WTC11 (cell line): ENCODE data around the gene ABHD15. TPM values are rescaled to one million over a fixed set of nuclear protein-coding genes. Genes with fewer than 3 reads are reported as not detected.

Experiments used
- ATAC-seq: fragments of 200-7000 bp; cut with Tn5 transposase; 2 replicates; pipeline ENCODE4 v1.10.0; 2021; ENCODE audit warnings: mild to moderate bottlenecking, moderate library complexity
- CTCF ChIA-PET: fragments of 300-600 bp; sonication (Branson Sonifier 250); formaldehyde crosslinking; loops from one replicate; lab custom pipeline; 2021; ENCODE audit warnings: antibody characterized with exemption; lab: Charles Lee
- POLR2A ChIA-PET: fragments of 350-600 bp; sonication (Branson Sonifier 250); formaldehyde crosslinking; loops from one replicate; lab custom pipeline; 2021; ENCODE audit warnings: antibody characterized with exemption; lab: Charles Lee
- DNase-seq: peaks from one replicate; pipeline ENCODE4 v3.0.0; 2021; ENCODE audit warnings: low spot score
- H3K27ac Mint-ChIP-seq: 2 replicates; pipeline ENCODE4 v1.8.0; 2021; ENCODE audit warnings: mixed read lengths
- H3K27me3 Mint-ChIP-seq: 2 replicates; pipeline ENCODE4 v1.8.0; 2021; ENCODE audit warnings: low read depth, mild to moderate bottlenecking, moderate library complexity, mixed read lengths
- H3K36me3 Mint-ChIP-seq: 2 replicates; pipeline ENCODE4 v1.8.0; 2021; ENCODE audit warnings: mixed read lengths
- H3K4me1 Mint-ChIP-seq: 2 replicates; pipeline ENCODE4 v1.8.0; 2022; ENCODE audit warnings: mixed read lengths
- H3K4me3 Mint-ChIP-seq: 2 replicates; pipeline ENCODE4 v1.8.0; 2021; ENCODE audit warnings: mild to moderate bottlenecking, moderate library complexity, mixed read lengths
- H3K9me3 Mint-ChIP-seq: 2 replicates; pipeline ENCODE4 v1.8.0; 2021; ENCODE audit warnings: mixed read lengths
- FOXK1 ChIP-seq: sonication (generic); formaldehyde crosslinking; IDR thresholded peaks from 2 replicates; pipeline ENCODE4 v1.8.0; 2022; ENCODE audit warnings: mild to moderate bottlenecking, moderate library complexity, missing genetic modification reagents
- FOXP1 ChIP-seq: sonication (generic); formaldehyde crosslinking; IDR thresholded peaks from 2 replicates; pipeline ENCODE4 v1.8.0; 2022; ENCODE audit warnings: missing genetic modification reagents, mild to moderate bottlenecking, moderate library complexity, borderline replicate concordance
- HMGA2 ChIP-seq: fragments of 250-450 bp; sonication (Bioruptor Pico); IDR thresholded peaks from 2 replicates; pipeline ENCODE4 v1.4.0; 2021; ENCODE audit warnings: mild to moderate bottlenecking, moderate library complexity
- MYBL2 ChIP-seq: sonication (generic); formaldehyde crosslinking; IDR thresholded peaks from 2 replicates; pipeline ENCODE4 v1.8.1; 2023; ENCODE audit warnings: mild to moderate bottlenecking, moderate library complexity, missing genetic modification reagents
- RORB ChIP-seq: fragments of 250-450 bp; sonication (Bioruptor Pico); IDR thresholded peaks from 2 replicates; pipeline ENCODE4 v1.9.0; 2021; ENCODE audit warnings: mild to moderate bottlenecking
- TEAD4 ChIP-seq: sonication (generic); formaldehyde crosslinking; IDR thresholded peaks from 2 replicates; pipeline ENCODE4 v1.8.0; 2022; ENCODE audit warnings: mild to moderate bottlenecking, missing genetic modification reagents
- total RNA-seq: library from RNA; stranded (reverse); gene quantifications from 3 replicates; pipeline ENCODE4 v1.2.3, GENCODE V29; 2021
- TF ChIP-seq, protein P1 (sequence below): sonication (generic); formaldehyde crosslinking; IDR thresholded peaks from 2 replicates; pipeline ENCODE4 v1.8.0; 2022; ENCODE audit warnings: mild to moderate bottlenecking, missing genetic modification reagents
- TF ChIP-seq, protein P2 (sequence below): sonication (generic); formaldehyde crosslinking; IDR thresholded peaks from 2 replicates; pipeline ENCODE4 v1.8.1; 2023; ENCODE audit warnings: mild to moderate bottlenecking, moderate library complexity, missing genetic modification reagents
- TF ChIP-seq, protein P3 (sequence below): sonication (generic); formaldehyde crosslinking; IDR thresholded peaks from 2 replicates; pipeline ENCODE4 v1.8.1; 2023; ENCODE audit warnings: mild to moderate bottlenecking, missing genetic modification reagents
- TF ChIP-seq, protein P4 (sequence below): sonication (generic); formaldehyde crosslinking; IDR thresholded peaks from 2 replicates; pipeline ENCODE4 v1.8.1; 2022; ENCODE audit warnings: low read depth, missing genetic modification reagents, borderline replicate concordance
- TF ChIP-seq, protein P5 (sequence below): fragments of 250-450 bp; sonication (Bioruptor Pico); IDR thresholded peaks from 2 replicates; pipeline ENCODE4 v2.1.2; 2022; ENCODE audit warnings: mild to moderate bottlenecking, moderate library complexity
- TF ChIP-seq, protein P6 (sequence below): sonication (generic); formaldehyde crosslinking; IDR thresholded peaks from 2 replicates; pipeline ENCODE4 v1.8.1; 2022; ENCODE audit warnings: low read depth, mild to moderate bottlenecking, moderate library complexity, missing genetic modification reagents, borderline replicate concordance
- TF ChIP-seq, protein P7 (sequence below): sonication (generic); formaldehyde crosslinking; IDR thresholded peaks from 2 replicates; pipeline ENCODE4 v1.8.0; 2022; ENCODE audit warnings: mild to moderate bottlenecking, missing genetic modification reagents
- TF ChIP-seq, protein P8 (sequence below): sonication (generic); formaldehyde crosslinking; IDR thresholded peaks from 2 replicates; pipeline ENCODE4 v1.8.0; 2022; ENCODE audit warnings: mild to moderate bottlenecking, missing genetic modification reagents
- TF ChIP-seq, protein P9 (sequence below): sonication (generic); formaldehyde crosslinking; IDR thresholded peaks from 2 replicates; pipeline ENCODE4 v1.8.1; 2023; ENCODE audit warnings: mild to moderate bottlenecking, missing genetic modification reagents, moderate library complexity

Gene ABHD15
- total RNA-seq, 1 experiment from 2014 or later, result 2.8 TPM

DNA sequence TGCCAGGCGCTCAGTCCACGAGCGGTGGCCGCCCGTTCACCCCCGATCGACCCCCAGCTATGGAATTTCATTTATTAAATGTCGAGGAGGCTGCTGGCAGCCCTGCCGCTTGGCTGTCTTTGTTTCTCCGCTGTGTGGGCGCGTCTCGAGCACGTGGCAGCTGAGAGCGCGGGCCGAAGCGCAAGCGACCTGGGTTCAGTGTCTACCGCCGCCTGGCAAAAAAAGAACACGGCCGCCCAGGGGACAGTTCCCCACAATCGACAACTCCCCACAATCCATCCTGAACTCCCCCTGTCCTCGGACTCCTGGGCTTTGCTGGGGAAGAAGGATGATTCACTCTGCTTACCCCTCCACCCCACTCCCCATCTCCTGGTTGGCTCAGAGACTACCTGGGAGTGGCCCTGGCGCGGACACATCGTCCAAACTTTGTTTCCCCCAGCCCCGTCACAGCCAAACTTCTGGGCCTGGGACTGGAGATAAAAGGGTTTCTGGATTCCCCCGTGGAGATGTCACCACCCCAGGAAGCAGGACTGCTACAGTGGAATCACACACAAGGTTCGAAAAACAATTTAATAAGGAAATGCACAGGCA is 24.4 kb upstream of the ABHD15 start:
- DNase-seq (no peak), ATAC-seq (peak; percentile 38)

DNA sequence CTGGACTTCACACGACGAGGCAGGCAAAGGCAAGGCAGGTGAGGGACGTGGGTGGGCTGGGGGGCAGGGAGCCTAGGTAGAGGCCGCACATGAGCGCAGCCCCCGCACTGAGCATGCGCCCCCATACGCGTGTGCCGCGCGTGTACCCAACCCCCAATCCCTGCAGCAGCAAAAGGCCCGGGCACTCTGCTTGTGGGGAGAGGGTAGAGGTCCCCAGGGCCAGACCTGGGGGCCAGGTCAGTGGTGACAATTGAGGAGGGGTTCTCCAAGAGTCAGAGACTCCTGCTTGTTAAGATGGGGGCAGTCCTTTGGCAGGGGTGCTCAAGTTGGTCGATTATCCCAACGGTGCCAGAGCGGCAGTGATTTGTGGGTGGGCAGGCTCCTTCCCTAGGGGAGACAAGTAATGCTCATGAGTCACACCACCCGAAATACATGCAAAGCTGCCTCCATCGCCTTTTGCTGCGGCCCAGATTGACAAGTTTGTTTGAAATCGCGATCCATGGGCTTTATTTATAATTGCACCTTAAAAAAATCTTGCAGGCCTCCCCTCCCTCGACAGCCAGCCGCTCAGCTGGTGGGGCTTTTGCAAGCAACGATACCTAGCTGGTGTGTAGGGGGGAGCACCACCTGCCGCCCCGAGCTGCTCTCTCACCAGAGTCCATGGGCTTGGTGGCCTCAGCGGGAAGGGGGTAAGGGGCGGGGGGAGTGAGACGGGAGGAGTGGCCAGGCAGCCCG is 23.7 kb upstream of the ABHD15 start:
- H3K36me3 Mint-ChIP-seq, result no peaks in the 10 kb centered on the region
- peaks cover 4% of the 10 kb centered on the region; the same call in 1 of the 2 replicates for H3K27me3 Mint-ChIP-seq
- ChIA-PET CTCF (interaction anchor here (0.5 to 4.7 kb wide), 15 partner anchors 10 to 467 kb away, joined by 3 to 272 read pairs (median 10); partner anchors contain the start of genes ABHD15, NUFIP2 and TP53I13), POLR2A (interaction anchor here (0.6 to 3.1 kb wide), 4 partner anchors 9 to 101 kb away, joined by 3 to 12 read pairs (median 8); no protein-coding TSS in a partner anchor)
- ATAC-seq (no peak), DNase-seq (peak; percentile 44)
- H3K27ac Mint-ChIP-seq, result no peak overlapping the region
- no peaks in the 10 kb centered on the region for H3K9me3 Mint-ChIP-seq
- peak overlapping the region; percentile 87 for H3K4me3 Mint-ChIP-seq
- peaks cover 48% of the 10 kb centered on the region for H3K4me1 Mint-ChIP-seq
- TF ChIP-seq TEAD4 (CRISPR knock-in tag) (no peak), RORB (CRISPR knock-in tag) (no peak)
- TF ChIP-seq, protein P1, sequence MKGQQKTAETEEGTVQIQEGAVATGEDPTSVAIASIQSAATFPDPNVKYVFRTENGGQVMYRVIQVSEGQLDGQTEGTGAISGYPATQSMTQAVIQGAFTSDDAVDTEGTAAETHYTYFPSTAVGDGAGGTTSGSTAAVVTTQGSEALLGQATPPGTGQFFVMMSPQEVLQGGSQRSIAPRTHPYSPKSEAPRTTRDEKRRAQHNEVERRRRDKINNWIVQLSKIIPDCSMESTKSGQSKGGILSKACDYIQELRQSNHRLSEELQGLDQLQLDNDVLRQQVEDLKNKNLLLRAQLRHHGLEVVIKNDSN (CRISPR knock-in tag), result no peak
- TF ChIP-seq, protein P2, sequence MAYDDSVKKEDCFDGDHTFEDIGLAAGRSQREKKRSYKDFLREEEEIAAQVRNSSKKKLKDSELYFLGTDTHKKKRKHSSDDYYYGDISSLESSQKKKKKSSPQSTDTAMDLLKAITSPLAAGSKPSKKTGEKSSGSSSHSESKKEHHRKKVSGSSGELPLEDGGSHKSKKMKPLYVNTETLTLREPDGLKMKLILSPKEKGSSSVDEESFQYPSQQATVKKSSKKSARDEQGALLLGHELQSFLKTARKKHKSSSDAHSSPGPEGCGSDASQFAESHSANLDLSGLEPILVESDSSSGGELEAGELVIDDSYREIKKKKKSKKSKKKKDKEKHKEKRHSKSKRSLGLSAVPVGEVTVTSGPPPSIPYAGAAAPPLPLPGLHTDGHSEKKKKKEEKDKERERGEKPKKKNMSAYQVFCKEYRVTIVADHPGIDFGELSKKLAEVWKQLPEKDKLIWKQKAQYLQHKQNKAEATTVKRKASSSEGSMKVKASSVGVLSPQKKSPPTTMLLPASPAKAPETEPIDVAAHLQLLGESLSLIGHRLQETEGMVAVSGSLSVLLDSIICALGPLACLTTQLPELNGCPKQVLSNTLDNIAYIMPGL (CRISPR knock-in tag), result no peak
- TF ChIP-seq, protein P3, sequence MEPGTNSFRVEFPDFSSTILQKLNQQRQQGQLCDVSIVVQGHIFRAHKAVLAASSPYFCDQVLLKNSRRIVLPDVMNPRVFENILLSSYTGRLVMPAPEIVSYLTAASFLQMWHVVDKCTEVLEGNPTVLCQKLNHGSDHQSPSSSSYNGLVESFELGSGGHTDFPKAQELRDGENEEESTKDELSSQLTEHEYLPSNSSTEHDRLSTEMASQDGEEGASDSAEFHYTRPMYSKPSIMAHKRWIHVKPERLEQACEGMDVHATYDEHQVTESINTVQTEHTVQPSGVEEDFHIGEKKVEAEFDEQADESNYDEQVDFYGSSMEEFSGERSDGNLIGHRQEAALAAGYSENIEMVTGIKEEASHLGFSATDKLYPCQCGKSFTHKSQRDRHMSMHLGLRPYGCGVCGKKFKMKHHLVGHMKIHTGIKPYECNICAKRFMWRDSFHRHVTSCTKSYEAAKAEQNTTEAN, result 0 out of 2 replicates have a peak, but pooled peaks have one; percentile 7

More for the DNA sequence above, 24.4 kb upstream of the ABHD15 start:
- H3K4me3 Mint-ChIP-seq, result peak overlapping the region; percentile 87
- peaks cover 48% of the 10 kb centered on the region for H3K4me1 Mint-ChIP-seq
- no peaks in the 10 kb centered on the region for H3K9me3 Mint-ChIP-seq
- H3K27me3 Mint-ChIP-seq, result peaks cover 4% of the 10 kb centered on the region; the same call in 1 of the 2 replicates
- no peaks in the 10 kb centered on the region for H3K36me3 Mint-ChIP-seq
- TF ChIP-seq HMGA2 (CRISPR knock-in tag) (no peak), MYBL2 (CRISPR knock-in tag) (0 out of 2 replicates have a peak, but pooled peaks have one; percentile 12), FOXK1 (peak; percentile 31; the same call in 1 of the 2 replicates), FOXP1 (CRISPR knock-in tag) (peak; percentile 74)
- TF ChIP-seq, protein P4, sequence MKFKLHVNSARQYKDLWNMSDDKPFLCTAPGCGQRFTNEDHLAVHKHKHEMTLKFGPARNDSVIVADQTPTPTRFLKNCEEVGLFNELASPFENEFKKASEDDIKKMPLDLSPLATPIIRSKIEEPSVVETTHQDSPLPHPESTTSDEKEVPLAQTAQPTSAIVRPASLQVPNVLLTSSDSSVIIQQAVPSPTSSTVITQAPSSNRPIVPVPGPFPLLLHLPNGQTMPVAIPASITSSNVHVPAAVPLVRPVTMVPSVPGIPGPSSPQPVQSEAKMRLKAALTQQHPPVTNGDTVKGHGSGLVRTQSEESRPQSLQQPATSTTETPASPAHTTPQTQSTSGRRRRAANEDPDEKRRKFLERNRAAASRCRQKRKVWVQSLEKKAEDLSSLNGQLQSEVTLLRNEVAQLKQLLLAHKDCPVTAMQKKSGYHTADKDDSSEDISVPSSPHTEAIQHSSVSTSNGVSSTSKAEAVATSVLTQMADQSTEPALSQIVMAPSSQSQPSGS (CRISPR knock-in tag), result no peak
- TF ChIP-seq, protein P5, sequence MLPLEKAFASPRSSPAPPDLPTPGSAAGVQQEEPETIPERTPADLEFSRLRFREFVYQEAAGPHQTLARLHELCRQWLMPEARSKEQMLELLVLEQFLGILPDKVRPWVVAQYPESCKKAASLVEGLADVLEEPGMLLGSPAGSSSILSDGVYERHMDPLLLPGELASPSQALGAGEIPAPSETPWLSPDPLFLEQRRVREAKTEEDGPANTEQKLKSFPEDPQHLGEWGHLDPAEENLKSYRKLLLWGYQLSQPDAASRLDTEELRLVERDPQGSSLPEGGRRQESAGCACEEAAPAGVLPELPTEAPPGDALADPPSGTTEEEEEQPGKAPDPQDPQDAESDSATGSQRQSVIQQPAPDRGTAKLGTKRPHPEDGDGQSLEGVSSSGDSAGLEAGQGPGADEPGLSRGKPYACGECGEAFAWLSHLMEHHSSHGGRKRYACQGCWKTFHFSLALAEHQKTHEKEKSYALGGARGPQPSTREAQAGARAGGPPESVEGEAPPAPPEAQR (CRISPR knock-in tag), result no peak
- TF ChIP-seq, protein P1 (CRISPR knock-in tag), result peak; percentile 20; the same call in 1 of the 2 replicates
- TF ChIP-seq, protein P6, sequence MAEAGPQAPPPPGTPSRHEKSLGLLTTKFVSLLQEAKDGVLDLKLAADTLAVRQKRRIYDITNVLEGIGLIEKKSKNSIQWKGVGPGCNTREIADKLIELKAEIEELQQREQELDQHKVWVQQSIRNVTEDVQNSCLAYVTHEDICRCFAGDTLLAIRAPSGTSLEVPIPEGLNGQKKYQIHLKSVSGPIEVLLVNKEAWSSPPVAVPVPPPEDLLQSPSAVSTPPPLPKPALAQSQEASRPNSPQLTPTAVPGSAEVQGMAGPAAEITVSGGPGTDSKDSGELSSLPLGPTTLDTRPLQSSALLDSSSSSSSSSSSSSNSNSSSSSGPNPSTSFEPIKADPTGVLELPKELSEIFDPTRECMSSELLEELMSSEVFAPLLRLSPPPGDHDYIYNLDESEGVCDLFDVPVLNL (CRISPR knock-in tag), result no peak
- TF ChIP-seq, protein P7, sequence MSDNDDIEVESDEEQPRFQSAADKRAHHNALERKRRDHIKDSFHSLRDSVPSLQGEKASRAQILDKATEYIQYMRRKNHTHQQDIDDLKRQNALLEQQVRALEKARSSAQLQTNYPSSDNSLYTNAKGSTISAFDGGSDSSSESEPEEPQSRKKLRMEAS (CRISPR knock-in tag), result peak; percentile 84; the same call in 1 of the 2 replicates
- TF ChIP-seq, protein P8, sequence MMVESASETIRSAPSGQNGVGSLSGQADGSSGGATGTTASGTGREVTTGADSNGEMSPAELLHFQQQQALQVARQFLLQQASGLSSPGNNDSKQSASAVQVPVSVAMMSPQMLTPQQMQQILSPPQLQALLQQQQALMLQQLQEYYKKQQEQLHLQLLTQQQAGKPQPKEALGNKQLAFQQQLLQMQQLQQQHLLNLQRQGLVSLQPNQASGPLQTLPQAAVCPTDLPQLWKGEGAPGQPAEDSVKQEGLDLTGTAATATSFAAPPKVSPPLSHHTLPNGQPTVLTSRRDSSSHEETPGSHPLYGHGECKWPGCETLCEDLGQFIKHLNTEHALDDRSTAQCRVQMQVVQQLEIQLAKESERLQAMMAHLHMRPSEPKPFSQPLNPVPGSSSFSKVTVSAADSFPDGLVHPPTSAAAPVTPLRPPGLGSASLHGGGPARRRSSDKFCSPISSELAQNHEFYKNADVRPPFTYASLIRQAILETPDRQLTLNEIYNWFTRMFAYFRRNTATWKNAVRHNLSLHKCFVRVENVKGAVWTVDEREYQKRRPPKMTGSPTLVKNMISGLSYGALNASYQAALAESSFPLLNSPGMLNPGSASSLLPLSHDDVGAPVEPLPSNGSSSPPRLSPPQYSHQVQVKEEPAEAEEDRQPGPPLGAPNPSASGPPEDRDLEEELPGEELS (CRISPR knock-in tag), result 0 out of 2 replicates have a peak, but pooled peaks have one; percentile 49
- TF ChIP-seq, protein P9, sequence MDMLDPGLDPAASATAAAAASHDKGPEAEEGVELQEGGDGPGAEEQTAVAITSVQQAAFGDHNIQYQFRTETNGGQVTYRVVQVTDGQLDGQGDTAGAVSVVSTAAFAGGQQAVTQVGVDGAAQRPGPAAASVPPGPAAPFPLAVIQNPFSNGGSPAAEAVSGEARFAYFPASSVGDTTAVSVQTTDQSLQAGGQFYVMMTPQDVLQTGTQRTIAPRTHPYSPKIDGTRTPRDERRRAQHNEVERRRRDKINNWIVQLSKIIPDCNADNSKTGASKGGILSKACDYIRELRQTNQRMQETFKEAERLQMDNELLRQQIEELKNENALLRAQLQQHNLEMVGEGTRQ (CRISPR knock-in tag), result peak; percentile 17; the same call in 1 of the 2 replicates
- peak overlapping the region; percentile 48; the same call in 1 of the 2 replicates for H3K27ac Mint-ChIP-seq
- ChIA-PET CTCF (interaction anchor here (0.5 to 4.7 kb wide), 26 partner anchors 9 to 467 kb away, joined by 3 to 272 read pairs (median 7); partner anchors contain the start of genes ABHD15, CORO6, MYO18A and NUFIP2), POLR2A (interaction anchor here (0.6 to 3.1 kb wide), 7 partner anchors 10 to 298 kb away, joined by 3 to 12 read pairs (median 5); partner anchors contain the start of genes NUFIP2 and TP53I13)
